Pancreas (tissue), 10 donors: Measurements from ENCODE around the gene RAB34. TPM values are rescaled to one million over a fixed set of nuclear protein-coding genes. Genes with fewer than 3 reads are reported as not detected.
A peak's percentile ranks its signal among the peaks of the same experiment; 100 is the strongest.

Source experiments
- ATAC-seq, 4 donors: fragments of 200-7000 bp; cut with Tn5 transposase; one replicate each; pipeline versions ENCODE4 v1.8.0 to v1.9.1; 2020; ENCODE audit warnings: mild to moderate bottlenecking in 4 of 4, moderate library complexity in 4 of 4
- DNase-seq, 6 donors: peaks; one replicate each; pipeline ENCODE4 v3.0.0-alpha.2; 2020
- FAIRE-seq: peaks from 2 replicates; lab custom pipeline; 2012; peaks lifted over from hg19 to GRCh38; lab: Jason Lieb, UNC
- H3K27ac ChIP-seq, 4 donors: fragments of 200-600 bp; sonication (generic); 1 replicate in 3 of 4; 2 replicates in 1 of 4; pipeline versions ENCODE4 v1.5.0 to v1.8.0; 2020
- H3K27me3 ChIP-seq, 4 donors: fragments of 200-600 bp; one replicate each; pipeline ENCODE4 v1.8.0; 2021
- H3K36me3 ChIP-seq, 3 donors: fragments of 200-600 bp; sonication (generic) in 1 of 3; one replicate each; pipeline versions ENCODE4 v1.5.0 to v1.8.0; 2020 to 2021
- H3K4me1 ChIP-seq, 3 donors: fragments of 200-600 bp; one replicate each; pipeline ENCODE4 v1.8.0; 2021
- H3K4me3 ChIP-seq, 4 donors: fragments of 200-600 bp; sonication (generic) in 2 of 4; one replicate each; pipeline versions ENCODE4 v1.5.0 to v1.8.0; 2020 to 2021
- H3K9me3 ChIP-seq, 4 donors: fragments of 200-600 bp; one replicate each; pipeline ENCODE4 v1.8.0; 2021
- WGBS, 2 donors: extraction: QIAGEN DNeasy Blood & Tissue Kit; methylation state at CpG; one replicate each; pipeline ENCODE4 v1.1.7; 2013; 5-methylcytosine and 5-hydroxymethylcytosine counted together
- intact Hi-C, 3 donors: fragments of 100-400 bp; cut with DNase I; formaldehyde crosslinking; loops; one replicate each; pipeline versions ENCODE4 v1.11.1 to v1.14.2; 2022
- polyA plus RNA-seq, 2 donors: library from polyadenylated mRNA; stranded (reverse); fragments of 200-250 nt; gene quantifications; one replicate each; pipeline ENCODE4 v1.2.3, GENCODE V29; 2013
- total RNA-seq, 6 donors: library from RNA; stranded (reverse); fragmentation: NEBNext Ultra II Directional in 4 of 6; extraction: Animal tissue kit (Norgen Biotek cat#: 25700) in 4 of 6; gene quantifications; one replicate each; pipeline versions ENCODE4 v1.2.1 to v1.2.4, GENCODE V29; 2021 to 2023
- TF ChIP-seq, protein P1 (sequence below), 4 donors: fragments of 200-600 bp; sonication (generic) in 3 of 4; IDR thresholded peaks; one replicate each; pipeline versions ENCODE4 v1.5.0 to v1.8.0; 2021; ENCODE audit warnings: antibody characterized with exemption in 4 of 4
- donor health status: healthy with polysubstance abuse.
- donor health status: DM: no; HTN: no; CAD: no; lungs with moderate emphysema.
- donor health status: DM: no; HTN: no; CAD: no.
- donor health status: control.
- donor health status: control.
- donor health status: Bipolar disorder and iron deficiency.
- donor health status: DM: yes; HTN: yes; CAD: no.
- donor health status: DM: no; HTN: no; CAD: no.
- donor health status: DM: no; HTN: no; CAD: no.
- donor health status: DM: yes; HTN: yes; CAD: no.

RAB34 gene
- total and polyA plus RNA-seq, 8 donors = 0.94 to 17.7 (median 7.1) TPM

DNA sequence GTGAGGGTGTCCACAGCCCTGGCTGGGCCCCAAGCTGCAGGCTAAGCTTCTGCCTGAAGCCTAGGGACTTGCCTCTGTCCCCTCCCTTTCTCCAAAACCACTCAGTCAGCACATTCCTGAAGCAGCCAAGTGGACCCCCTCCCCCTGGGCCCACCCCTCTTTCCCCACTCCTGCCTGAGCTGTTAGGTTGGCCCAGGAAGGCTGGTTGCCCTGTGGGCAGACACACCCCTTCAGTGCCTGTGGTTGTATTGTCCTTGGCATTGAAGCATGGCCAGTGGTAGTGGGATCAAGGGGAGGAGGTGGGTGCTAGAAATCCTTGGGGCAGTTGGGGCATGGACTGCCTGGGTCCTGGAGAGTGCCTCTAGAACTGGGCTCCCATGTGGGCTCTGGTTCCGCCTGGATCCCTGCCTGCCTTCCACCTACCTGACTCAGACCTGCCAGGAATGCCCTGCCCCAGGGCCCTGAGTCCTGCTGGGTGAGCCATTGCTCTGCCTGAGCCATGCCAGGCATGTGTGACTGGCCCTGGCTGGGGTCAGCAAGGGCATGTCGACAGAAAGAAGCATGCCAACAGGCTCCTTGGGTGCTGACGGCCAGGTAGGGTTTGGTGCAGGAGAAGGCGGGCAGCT, 28.2 kb upstream of the RAB34 start:
- DNase-seq (peak in 5 of 6 donors; percentile 73 to 88 (median 79)), ATAC-seq (peak; percentile 14 to 34 (median 28)), FAIRE-seq (no peak)
- peaks cover 0 to 19% (median 12%) of the 10 kb centered on the region in 3 donors for H3K36me3 ChIP-seq
- WGBS, 2 donors = 15 to 29% methylated on average over 4 of the region's 4 CpGs
- TF ChIP-seq, protein P1, sequence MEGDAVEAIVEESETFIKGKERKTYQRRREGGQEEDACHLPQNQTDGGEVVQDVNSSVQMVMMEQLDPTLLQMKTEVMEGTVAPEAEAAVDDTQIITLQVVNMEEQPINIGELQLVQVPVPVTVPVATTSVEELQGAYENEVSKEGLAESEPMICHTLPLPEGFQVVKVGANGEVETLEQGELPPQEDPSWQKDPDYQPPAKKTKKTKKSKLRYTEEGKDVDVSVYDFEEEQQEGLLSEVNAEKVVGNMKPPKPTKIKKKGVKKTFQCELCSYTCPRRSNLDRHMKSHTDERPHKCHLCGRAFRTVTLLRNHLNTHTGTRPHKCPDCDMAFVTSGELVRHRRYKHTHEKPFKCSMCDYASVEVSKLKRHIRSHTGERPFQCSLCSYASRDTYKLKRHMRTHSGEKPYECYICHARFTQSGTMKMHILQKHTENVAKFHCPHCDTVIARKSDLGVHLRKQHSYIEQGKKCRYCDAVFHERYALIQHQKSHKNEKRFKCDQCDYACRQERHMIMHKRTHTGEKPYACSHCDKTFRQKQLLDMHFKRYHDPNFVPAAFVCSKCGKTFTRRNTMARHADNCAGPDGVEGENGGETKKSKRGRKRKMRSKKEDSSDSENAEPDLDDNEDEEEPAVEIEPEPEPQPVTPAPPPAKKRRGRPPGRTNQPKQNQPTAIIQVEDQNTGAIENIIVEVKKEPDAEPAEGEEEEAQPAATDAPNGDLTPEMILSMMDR (IDR thresholded peaks at IDR 0.05) = no peak
- H3K27ac ChIP-seq = peak overlapping the region; percentile 83 to 98 (median 96)
- intact Hi-C loops = no loop called here
- peaks cover 38 to 51% (median 43%) of the 10 kb centered on the region in 3 donors for H3K4me1 ChIP-seq
- peak overlapping the region in 3 of 4 donors; percentile 63 to 91 (median 84) for H3K4me3 ChIP-seq
- no peaks in the 10 kb centered on the region for H3K9me3 ChIP-seq
- H3K27me3 ChIP-seq = no peaks in the 10 kb centered on the region

DNA sequence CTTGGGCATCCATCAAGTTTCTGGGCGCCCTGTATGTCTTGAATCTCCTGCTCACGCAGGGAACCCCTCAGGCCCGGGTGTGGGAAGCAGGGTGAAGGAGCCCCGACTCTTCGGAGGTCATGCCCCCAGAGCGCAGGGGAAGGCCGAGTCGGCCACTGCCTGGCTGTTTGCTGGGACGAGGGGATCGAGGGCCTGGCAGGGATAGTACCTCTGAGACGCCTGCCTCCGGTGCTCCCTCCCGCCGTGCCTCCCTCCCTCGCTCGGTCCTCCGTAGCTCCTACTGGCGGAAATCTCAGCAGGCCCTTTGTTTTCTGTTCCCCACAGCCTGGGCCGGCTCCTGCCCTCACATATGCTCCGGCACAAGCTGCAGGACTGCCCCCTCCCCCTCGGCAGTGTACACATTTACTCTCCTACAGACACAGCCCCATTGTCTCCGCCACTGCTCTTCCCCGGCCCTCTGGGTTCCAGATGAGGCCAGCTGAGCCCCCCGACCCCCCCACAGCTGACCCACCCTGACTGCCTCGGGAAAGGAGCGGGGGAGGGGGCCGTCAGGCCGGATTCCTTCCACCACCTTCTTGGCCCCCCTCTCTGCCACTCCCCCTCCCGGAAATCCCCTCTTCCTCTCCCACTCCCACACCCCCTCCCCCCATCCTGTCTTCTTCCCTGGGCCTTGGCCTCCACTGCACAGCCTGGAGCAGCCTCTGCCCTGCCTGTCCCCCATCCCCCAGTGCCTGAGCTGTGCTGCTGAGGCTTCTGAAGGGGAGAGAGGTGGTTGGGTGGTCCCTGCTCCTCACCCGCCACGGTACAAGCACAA, 27.5 kb upstream of the RAB34 start:
- peaks cover 0 to 19% (median 12%) of the 10 kb centered on the region in 3 donors for H3K36me3 ChIP-seq
- DNase-seq = peak; percentile 64 to 86 (median 72)
- no peak for FAIRE-seq
- ATAC-seq = peak; percentile 6 to 29 (median 20)
- TF ChIP-seq, protein P1 (IDR thresholded peaks at IDR 0.05) = no peak
- intact Hi-C loops = no loop called here
- no peaks in the 10 kb centered on the region for H3K9me3 ChIP-seq
- 1 to 2% methylated on average over 28 to 31 of the region's 31 CpGs for WGBS, 2 donors
- peaks cover 38 to 44% (median 42%) of the 10 kb centered on the region in 3 donors for H3K4me1 ChIP-seq
- H3K27ac ChIP-seq = peak overlapping the region; percentile 94 to 98 (median 96)
- H3K4me3 ChIP-seq = peak overlapping the region; percentile 63 to 91 (median 78)
- no peaks in the 10 kb centered on the region for H3K27me3 ChIP-seq

DNA sequence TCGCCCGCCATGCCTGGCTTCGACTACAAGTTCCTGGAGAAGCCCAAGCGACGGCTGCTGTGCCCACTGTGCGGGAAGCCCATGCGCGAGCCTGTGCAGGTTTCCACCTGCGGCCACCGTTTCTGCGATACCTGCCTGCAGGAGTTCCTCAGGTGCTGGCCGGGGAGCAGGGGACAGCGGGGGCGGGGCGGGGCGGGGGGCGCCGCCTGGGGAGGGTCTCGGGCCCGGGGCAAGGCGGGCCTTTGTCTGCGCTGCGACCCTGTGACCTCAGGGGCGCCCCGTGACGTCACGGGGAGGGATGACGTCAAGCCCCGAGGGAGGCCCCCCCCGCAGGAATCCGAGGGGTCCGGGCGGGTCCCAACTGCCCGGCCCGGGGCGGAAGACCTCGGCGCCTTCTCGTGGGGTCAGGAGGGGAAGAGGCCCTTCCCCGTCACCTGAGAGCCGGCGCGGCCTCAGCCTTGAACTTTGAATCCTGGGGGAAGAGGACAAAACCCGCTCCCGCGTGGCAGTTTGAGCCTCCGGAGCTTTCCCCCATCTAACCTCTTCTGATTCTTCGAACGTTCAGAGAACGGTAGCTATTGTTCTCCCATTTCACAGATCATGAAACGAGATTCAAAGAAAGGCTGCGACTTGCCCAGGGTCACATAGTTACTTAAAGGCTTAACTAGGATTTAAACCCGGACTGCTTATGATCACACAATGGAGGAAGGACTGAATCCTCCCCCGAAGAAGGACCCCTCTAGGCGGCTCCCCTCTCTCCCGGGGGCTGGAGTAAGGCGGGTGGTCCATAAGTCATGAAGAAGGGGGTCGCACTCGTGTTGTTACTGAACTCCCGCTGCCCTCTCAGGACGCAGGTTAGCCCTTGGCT, 26.7 kb upstream of the RAB34 start:
- no peak for FAIRE-seq

More for the DNA sequence above, 26.7 kb upstream of the RAB34 start:
- WGBS, 2 donors = 0 to 1% methylated on average over 51 to 61 of the region's 61 CpGs
- no peaks in the 10 kb centered on the region for H3K9me3 ChIP-seq
- H3K4me3 ChIP-seq = peak overlapping the region; percentile 63 to 91 (median 78)
- H3K4me1 ChIP-seq = peaks cover 33 to 37% (median 34%) of the 10 kb centered on the region in 3 donors
- DNase-seq (peak in 5 of 6 donors; percentile 51 to 86 (median 79)), ATAC-seq (peak; percentile 0 to 6 (median 2))
- peak overlapping the region; percentile 94 to 98 (median 96) for H3K27ac ChIP-seq
- intact Hi-C loops = no loop called here
- no peaks in the 10 kb centered on the region for H3K27me3 ChIP-seq
- TF ChIP-seq, protein P1 (IDR thresholded peaks at IDR 0.05) = no peak
- peaks cover 0 to 17% (median 7%) of the 10 kb centered on the region in 3 donors for H3K36me3 ChIP-seq
